GM10248 (cell line): ENCODE data around the gene SLX4.

ENCODE experiments used
- CTCF ChIA-PET: fragments of 300-600 bp; sonication (Branson Sonifier 250); formaldehyde crosslinking; extraction: SDS; loops from one replicate; lab custom pipeline; 2021; ENCODE audit warnings: antibody characterized with exemption; lab: Yijun Ruan, JAX
- POLR2A ChIA-PET: fragments of 350-650 bp; sonication (Branson Sonifier 250); formaldehyde crosslinking; extraction: SDS; loops from one replicate; lab custom pipeline; 2020; ENCODE audit warnings: antibody characterized with exemption; lab: Yijun Ruan, JAX
- DNase-seq: peaks from one replicate; pipeline ENCODE4 v3.0.0; 2012; ENCODE audit errors: extremely low spot score
- TF ChIP-seq, protein P1 (sequence below): IDR thresholded peaks from 2 replicates; pipeline ENCODE4 v1.5.1; 2012; ENCODE audit warnings: mild to moderate bottlenecking, low read depth; ENCODE audit errors: extremely low read depth, missing control alignments, control extremely low read depth

The SLX4 gene

GRCh38 chr16:3608069-3608468 lies 3.3 kb downstream of the SLX4 start:
- TF ChIP-seq, protein P1, sequence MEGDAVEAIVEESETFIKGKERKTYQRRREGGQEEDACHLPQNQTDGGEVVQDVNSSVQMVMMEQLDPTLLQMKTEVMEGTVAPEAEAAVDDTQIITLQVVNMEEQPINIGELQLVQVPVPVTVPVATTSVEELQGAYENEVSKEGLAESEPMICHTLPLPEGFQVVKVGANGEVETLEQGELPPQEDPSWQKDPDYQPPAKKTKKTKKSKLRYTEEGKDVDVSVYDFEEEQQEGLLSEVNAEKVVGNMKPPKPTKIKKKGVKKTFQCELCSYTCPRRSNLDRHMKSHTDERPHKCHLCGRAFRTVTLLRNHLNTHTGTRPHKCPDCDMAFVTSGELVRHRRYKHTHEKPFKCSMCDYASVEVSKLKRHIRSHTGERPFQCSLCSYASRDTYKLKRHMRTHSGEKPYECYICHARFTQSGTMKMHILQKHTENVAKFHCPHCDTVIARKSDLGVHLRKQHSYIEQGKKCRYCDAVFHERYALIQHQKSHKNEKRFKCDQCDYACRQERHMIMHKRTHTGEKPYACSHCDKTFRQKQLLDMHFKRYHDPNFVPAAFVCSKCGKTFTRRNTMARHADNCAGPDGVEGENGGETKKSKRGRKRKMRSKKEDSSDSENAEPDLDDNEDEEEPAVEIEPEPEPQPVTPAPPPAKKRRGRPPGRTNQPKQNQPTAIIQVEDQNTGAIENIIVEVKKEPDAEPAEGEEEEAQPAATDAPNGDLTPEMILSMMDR = no peak
- DNase-seq = no peak
- ChIA-PET CTCF (no interaction called here), POLR2A (no interaction called here)

DNA sequence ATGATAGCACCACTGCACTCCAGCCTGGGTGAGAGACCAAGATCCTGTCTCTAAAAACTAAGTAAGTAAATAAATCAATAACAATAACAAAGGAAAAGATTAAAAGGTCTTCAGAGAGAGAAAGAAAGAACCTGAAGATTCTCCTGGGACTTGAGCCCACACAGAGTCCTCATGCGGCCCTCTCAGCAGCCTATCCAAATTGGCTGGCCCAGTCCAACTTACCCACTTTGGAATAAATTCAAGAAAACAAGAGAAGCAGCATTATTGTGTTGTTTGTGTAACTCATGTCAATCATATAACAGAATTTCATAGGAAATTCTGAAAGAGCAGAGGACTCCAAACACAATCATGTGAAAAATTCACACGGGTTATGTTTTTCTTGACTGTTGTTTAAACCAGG lies 3.8 kb downstream of the SLX4 start:
- CTCF ChIA-PET = interaction anchor here (0.9 to 1.9 kb wide), 2 partner anchors 17 to 82 kb away, joined by 3 to 5 read pairs; no protein-coding TSS in a partner anchor
- POLR2A ChIA-PET = no interaction called here
- no peak for DNase-seq
- TF ChIP-seq, protein P1 = no peak

GRCh38 chr16:3607161-3607560 lies 4.2 kb downstream of the SLX4 start:
- TF ChIP-seq, protein P1 = no peak
- DNase-seq = no peak
- ChIA-PET CTCF (interaction anchor here (0.9 to 1.9 kb wide), 2 partner anchors 17 to 83 kb away, joined by 3 to 5 read pairs; no protein-coding TSS in a partner anchor), POLR2A (interaction anchor here (0.6 kb wide), 1 partner anchor 13 kb away, joined by 3 read pairs; no protein-coding TSS in a partner anchor)

GRCh38 chr16:3606441-3606840 lies 5.0 kb downstream of the SLX4 start:
- POLR2A ChIA-PET = no interaction called here

GRCh38 chr16:3602320-3602653 lies 9.1 kb downstream of the SLX4 start:
- POLR2A ChIA-PET = interaction anchor here (0.6 kb wide), 1 partner anchor 22 kb away, joined by 4 read pairs; no protein-coding TSS in a partner anchor
- TF ChIP-seq, protein P1 = no peak
- CTCF ChIA-PET = interaction anchor here (1.4 kb wide), 1 partner anchor 194 kb away, joined by 3 read pairs; no protein-coding TSS in a partner anchor
- no peak for DNase-seq

More at GRCh38 chr16:3606441-3606840, 5.0 kb downstream of the SLX4 start:
- CTCF ChIA-PET = interaction anchor here (1.9 kb wide), 1 partner anchor 16 kb away, joined by 5 read pairs; no protein-coding TSS in a partner anchor
- TF ChIP-seq, protein P1 = no peak
- no peak for DNase-seq

GRCh38 chr16:3601614-3602319 lies 9.6 kb downstream of the SLX4 start:
- CTCF ChIA-PET = interaction anchor here (1.4 to 2.0 kb wide), 2 partner anchors 11 to 195 kb away, joined by 3 to 7 read pairs; no protein-coding TSS in a partner anchor
- no peak for DNase-seq
- TF ChIP-seq, protein P1 = no peak
- POLR2A ChIA-PET = interaction anchor here (0.6 kb wide), 1 partner anchor 23 kb away, joined by 4 read pairs; no protein-coding TSS in a partner anchor
